Adrenal gland (tissue), 12 donors: ENCODE results near the gene TARDBP. TPM values are rescaled to one million over a fixed set of nuclear protein-coding genes. Genes with fewer than 3 reads are reported as not detected.
A peak's percentile ranks its signal among the peaks of the same experiment; 100 is the strongest.
"Not testable (repeated sequence)": the region's sequence is repeated elsewhere in the genome, so short reads cannot be mapped to it uniquely, and the experiment has no call there.

ENCODE experiments used
- DNase-seq, 7 donors: peaks; one replicate each; pipeline ENCODE4 v3.0.0-alpha.2; 2019 to 2020
- H3K27ac ChIP-seq, 5 donors: fragments of 200-600 bp; sonication (generic) in 4 of 5; 1 replicate in 3 of 5; 2 replicates in 2 of 5; pipeline versions ENCODE4 v1.5.1 to v1.8.0; 2016 to 2020; ENCODE audit warnings: mild to moderate bottlenecking in 1 of 5
- H3K27me3 ChIP-seq: fragments of 200-600 bp; 2 replicates; pipeline ENCODE4 v1.8.0; 2021
- H3K36me3 ChIP-seq, 2 donors: fragments of 200-600 bp; replicated peaks in 1 of 2; 1 replicate in 1 of 2; 2 replicates in 1 of 2; pipeline versions ENCODE4 v1.5.1 to v1.8.0; 2018 to 2022
- H3K4me1 ChIP-seq, 2 donors: fragments of 200-600 bp; replicated peaks in 1 of 2; 1 replicate in 1 of 2; 2 replicates in 1 of 2; pipeline versions ENCODE4 v1.5.1 to v1.8.0; 2018 to 2021
- H3K4me3 ChIP-seq, 4 donors: fragments of 200-600 bp; sonication (generic) in 3 of 4; one replicate each; pipeline ENCODE4 v1.5.1; 2016 to 2018
- H3K9me3 ChIP-seq, 3 donors: fragments of 200-600 bp; sonication (generic) in 1 of 3; replicated peaks in 1 of 3; 1 replicate in 2 of 3; 2 replicates in 1 of 3; pipeline versions ENCODE4 v1.5.1 to v1.8.0; 2016 to 2021
- POLR2A ChIP-seq, 2 donors: fragments of 450-650 bp; IDR thresholded peaks; one replicate each; pipeline ENCODE4 v1.6.1; 2017; ENCODE audit warnings: antibody characterized with exemption in 2 of 2, mild to moderate bottlenecking in 2 of 2, moderate library complexity in 1 of 2
- WGBS, 4 donors: extraction: QIAGEN DNeasy Blood & Tissue Kit in 2 of 4; methylation state at CpG; one replicate each; pipeline versions ENCODE4 v1.1.5 to v1.1.7; 2013 to 2017; 5-methylcytosine and 5-hydroxymethylcytosine counted together
- intact Hi-C, 2 donors: fragments of 100-400 bp; cut with DNase I; formaldehyde crosslinking; loops; one replicate each; pipeline versions ENCODE4 v1.14.1 to v1.15.0; 2022 to 2023
- polyA plus RNA-seq, 3 donors: library from polyadenylated mRNA; stranded (reverse); fragments of 200-250 nt in 2 of 3; fragments of 350-450 nt in 1 of 3; fragmentation: Illumina TruSeq in 1 of 3; extraction: RNeasy Lipid Tissue Mini Kit (QIAGEN cat#74804) in 1 of 3; gene quantifications; one replicate each; pipeline ENCODE4 v1.2.3, GENCODE V29; 2013 to 2014
- total RNA-seq, 9 donors: library from RNA; depleted of rRNA in 4 of 9; stranded (reverse); fragments of >200 nt in 4 of 9; fragments of 120-200 nt in 1 of 9; fragmentation: NEBNext Ultra II Directional in 1 of 9; extraction: Animal tissue kit (Norgen Biotek cat#: 25700) in 1 of 9; gene quantifications; one replicate each; pipeline versions ENCODE4 v1.1.0 to v1.2.4, GENCODE V29; 2013 to 2023
- TF ChIP-seq, protein P1 (sequence below), 6 experiments: fragments of 450-650 bp in 4 of 6; fragments of 200-600 bp in 2 of 6; sonication (generic) in 1 of 6; IDR thresholded peaks; 1 replicate in 5 of 6; 2 replicates in 1 of 6; pipeline versions ENCODE4 v1.5.1 to v1.8.0; 2016 to 2021; ENCODE audit warnings: antibody characterized with exemption in 6 of 6, mild to moderate bottlenecking in 2 of 6, moderate library complexity in 1 of 6
- donor health status: healthy with polysubstance abuse.
- donor health status: Bipolar disorder and iron deficiency.
- donor health status: DM: yes; HTN: yes; CAD: no.
- donor health status: DM: no; HTN: no; CAD: no.
- donor health status: DM: no; HTN: no; CAD: no.
- donor health status: DM: yes; HTN: yes; CAD: no.

Gene TARDBP
- total and polyA plus RNA-seq, 12 donors, result 45.1 to 324 (median 111) TPM

DNA sequence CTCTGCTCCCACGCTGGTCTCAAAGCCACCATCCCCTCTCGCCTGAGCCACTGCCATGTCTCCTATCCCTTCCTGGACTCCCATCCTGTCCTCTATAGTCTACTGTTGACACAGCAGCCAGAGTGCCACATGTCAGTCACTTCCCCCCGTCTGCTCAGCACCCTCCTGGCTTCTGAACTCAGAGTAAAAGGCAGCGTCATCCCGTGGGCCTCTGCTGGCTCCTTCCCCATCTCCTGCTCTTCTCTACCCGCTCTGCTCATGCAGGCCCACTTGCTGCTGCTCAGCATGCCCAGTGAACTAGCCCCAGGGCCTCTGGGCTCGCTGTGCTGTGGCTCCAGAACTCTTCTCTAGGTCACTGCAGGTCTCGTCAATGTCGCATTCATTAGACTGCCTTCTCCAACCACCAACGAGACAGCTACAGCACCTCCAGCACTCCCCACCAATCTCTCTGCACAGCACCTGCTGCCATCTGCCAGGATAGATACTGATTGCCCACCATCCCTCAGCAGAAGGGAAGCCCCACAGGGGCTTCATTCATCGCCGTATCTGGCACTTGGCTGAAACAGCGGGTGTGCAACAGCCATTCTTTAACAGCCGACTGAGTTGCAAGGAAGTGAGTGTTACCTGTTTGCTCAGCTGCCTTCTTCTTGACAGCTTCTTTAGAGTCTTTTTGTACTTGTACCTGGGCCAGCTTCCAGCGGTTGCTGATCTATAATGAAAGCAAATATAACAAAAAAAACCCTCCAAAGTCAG lies 59.2 kb downstream of the TARDBP start:
- peaks cover 0 to 97% of the 10 kb centered on the region in 2 donors for H3K36me3 ChIP-seq
- peak in 2 of 7 donors; percentile 6 to 52 for DNase-seq
- H3K4me1 ChIP-seq, result no peaks in the 10 kb centered on the region
- no peaks in the 10 kb centered on the region for H3K27me3 ChIP-seq
- no peak overlapping the region for H3K27ac ChIP-seq
- WGBS, 4 donors, result 76 to 89% (median 82%) methylated on average over 13 to 15 of the region's 15 CpGs
- intact Hi-C loops, result no loop called here
- no peak overlapping the region for H3K4me3 ChIP-seq
- H3K9me3 ChIP-seq, result no peaks in the 10 kb centered on the region
- no peak for TF ChIP-seq POLR2A (IDR thresholded peaks at IDR 0.05)
- TF ChIP-seq, protein P1, sequence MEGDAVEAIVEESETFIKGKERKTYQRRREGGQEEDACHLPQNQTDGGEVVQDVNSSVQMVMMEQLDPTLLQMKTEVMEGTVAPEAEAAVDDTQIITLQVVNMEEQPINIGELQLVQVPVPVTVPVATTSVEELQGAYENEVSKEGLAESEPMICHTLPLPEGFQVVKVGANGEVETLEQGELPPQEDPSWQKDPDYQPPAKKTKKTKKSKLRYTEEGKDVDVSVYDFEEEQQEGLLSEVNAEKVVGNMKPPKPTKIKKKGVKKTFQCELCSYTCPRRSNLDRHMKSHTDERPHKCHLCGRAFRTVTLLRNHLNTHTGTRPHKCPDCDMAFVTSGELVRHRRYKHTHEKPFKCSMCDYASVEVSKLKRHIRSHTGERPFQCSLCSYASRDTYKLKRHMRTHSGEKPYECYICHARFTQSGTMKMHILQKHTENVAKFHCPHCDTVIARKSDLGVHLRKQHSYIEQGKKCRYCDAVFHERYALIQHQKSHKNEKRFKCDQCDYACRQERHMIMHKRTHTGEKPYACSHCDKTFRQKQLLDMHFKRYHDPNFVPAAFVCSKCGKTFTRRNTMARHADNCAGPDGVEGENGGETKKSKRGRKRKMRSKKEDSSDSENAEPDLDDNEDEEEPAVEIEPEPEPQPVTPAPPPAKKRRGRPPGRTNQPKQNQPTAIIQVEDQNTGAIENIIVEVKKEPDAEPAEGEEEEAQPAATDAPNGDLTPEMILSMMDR (IDR thresholded peaks at IDR 0.05), result no peak

GRCh38 chr1:11072216-11072917 lies 59.9 kb downstream of the TARDBP start:
- DNase-seq, result peak in 1 of 7 donors; percentile 15
- intact Hi-C loops, result no loop called here
- 72 to 89% (median 73%) methylated on average over 13 of the region's 13 CpGs for WGBS, 4 donors

GRCh38 chr1:11073398-11073797 lies 60.9 kb downstream of the TARDBP start:
- H3K4me1 ChIP-seq, H3K27me3 ChIP-seq, intact Hi-C loops, H3K9me3 ChIP-seq, H3K4me3 ChIP-seq, H3K27ac ChIP-seq: not testable (repeated sequence)
- peak in 1 of 7 donors; percentile 14 for DNase-seq
- 92 to 97% (median 93%) methylated on average over 7 of the region's 7 CpGs for WGBS, 4 donors
- peaks cover 0 to 95% of the 10 kb centered on the region in 2 donors for H3K36me3 ChIP-seq

More at GRCh38 chr1:11072216-11072917, 59.9 kb downstream of the TARDBP start:
- Histone ChIP-seq H3K27me3 (no peaks in the 10 kb centered on the region), H3K4me1 (no peaks in the 10 kb centered on the region), H3K4me3 (no peak overlapping the region), H3K27ac (no peak overlapping the region), H3K9me3 (no peaks in the 10 kb centered on the region), H3K36me3 (peaks cover 0 to 99% of the 10 kb centered on the region in 2 donors)
- TF ChIP-seq, protein P1 (IDR thresholded peaks at IDR 0.05), result no peak
- no peak for TF ChIP-seq POLR2A (IDR thresholded peaks at IDR 0.05)

Other genes with a start within 250 kb of the TARDBP start
- gene CASZ1, start 216.0 kb upstream of the TARDBP start, total RNA-seq, result 10 to 100 TPM in 1 of 9 donors, 1 to 10 TPM in 8; 2.5 to 35.2 (median 7.5) TPM
- 10 to 100 TPM in 1 of 3 donors, 1 to 10 TPM in 2; 3.1 to 10.2 (median 3.6) TPM for gene CASZ1, start 216.0 kb upstream of the TARDBP start, polyA plus RNA-seq
- not detected for gene MASP2, start 34.6 kb downstream of the TARDBP start, total RNA-seq
- gene MASP2, start 34.6 kb downstream of the TARDBP start, polyA plus RNA-seq, result under 1 TPM in 1 of 3 donors, not detected in 2; 0.07 TPM
- gene SRM, start 47.4 kb downstream of the TARDBP start, total RNA-seq, result 10 to 100 TPM; 14.9 to 97.3 (median 52.4) TPM
- gene SRM, start 47.4 kb downstream of the TARDBP start, polyA plus RNA-seq, result 100 to 1,000 TPM in 2 of 3 donors, 10 to 100 TPM in 1; 50.3 to 243 (median 193) TPM
- 10 to 100 TPM; 25.5 to 61.9 (median 34.8) TPM for gene EXOSC10, start 87.2 kb downstream of the TARDBP start, total RNA-seq
- gene EXOSC10, start 87.2 kb downstream of the TARDBP start, polyA plus RNA-seq, result 100 to 1,000 TPM in 1 of 3 donors, 10 to 100 TPM in 2; 53.1 to 107 (median 55.9) TPM
- 1 to 10 TPM in 6 of 9 donors, under 1 TPM in 3; 0.12 to 5.8 (median 1.1) TPM for gene ANGPTL7, start 176.7 kb downstream of the TARDBP start, total RNA-seq
- 1 to 10 TPM; 3.5 to 8.5 (median 4.3) TPM for gene ANGPTL7, start 176.7 kb downstream of the TARDBP start, polyA plus RNA-seq
- gene MTOR, start 249.9 kb downstream of the TARDBP start, total RNA-seq, result 10 to 100 TPM; 27.6 to 45.3 (median 36.8) TPM
- gene MTOR, start 249.9 kb downstream of the TARDBP start, polyA plus RNA-seq, result 10 to 100 TPM; 21.4 to 28.8 (median 28.2) TPM